Measurements from ENCODE around the gene TMPRSS11A.

DNA sequence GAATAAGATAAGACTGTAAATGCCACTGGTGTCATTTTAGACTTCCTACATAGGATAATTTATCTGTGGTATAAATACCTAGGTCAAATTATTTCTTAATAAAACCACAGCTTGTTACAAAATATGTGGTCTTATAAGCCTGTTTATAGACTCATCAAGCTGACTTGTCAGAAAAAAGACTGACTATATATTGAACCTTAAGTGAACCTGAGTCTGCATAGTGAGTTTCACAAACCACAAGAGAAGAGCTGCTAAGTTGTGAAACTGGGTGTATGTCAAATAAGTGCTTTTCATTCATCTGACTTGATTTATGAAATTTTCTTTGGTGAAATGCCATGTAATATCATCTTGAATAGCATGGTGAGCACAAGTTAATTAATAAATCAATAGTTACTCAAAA lies 48.4 kb upstream of the TMPRSS11A start:
- TF ChIP-seq, protein P1, sequence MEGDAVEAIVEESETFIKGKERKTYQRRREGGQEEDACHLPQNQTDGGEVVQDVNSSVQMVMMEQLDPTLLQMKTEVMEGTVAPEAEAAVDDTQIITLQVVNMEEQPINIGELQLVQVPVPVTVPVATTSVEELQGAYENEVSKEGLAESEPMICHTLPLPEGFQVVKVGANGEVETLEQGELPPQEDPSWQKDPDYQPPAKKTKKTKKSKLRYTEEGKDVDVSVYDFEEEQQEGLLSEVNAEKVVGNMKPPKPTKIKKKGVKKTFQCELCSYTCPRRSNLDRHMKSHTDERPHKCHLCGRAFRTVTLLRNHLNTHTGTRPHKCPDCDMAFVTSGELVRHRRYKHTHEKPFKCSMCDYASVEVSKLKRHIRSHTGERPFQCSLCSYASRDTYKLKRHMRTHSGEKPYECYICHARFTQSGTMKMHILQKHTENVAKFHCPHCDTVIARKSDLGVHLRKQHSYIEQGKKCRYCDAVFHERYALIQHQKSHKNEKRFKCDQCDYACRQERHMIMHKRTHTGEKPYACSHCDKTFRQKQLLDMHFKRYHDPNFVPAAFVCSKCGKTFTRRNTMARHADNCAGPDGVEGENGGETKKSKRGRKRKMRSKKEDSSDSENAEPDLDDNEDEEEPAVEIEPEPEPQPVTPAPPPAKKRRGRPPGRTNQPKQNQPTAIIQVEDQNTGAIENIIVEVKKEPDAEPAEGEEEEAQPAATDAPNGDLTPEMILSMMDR (IDR thresholded peaks at IDR 0.05; ENCODE audit: low read depth, low read length): no peak
- no peak for TF ChIP-seq EZH2phosphoT487 (IDR thresholded peaks at IDR 0.05; ENCODE audit: low read depth)
